NB4 (cell line): ENCODE measurements around the gene FRYL.

ENCODE experiments used
- DNase-seq: peaks from one replicate; pipeline ENCODE4 v3.0.0; 2010; ENCODE audit warnings: low read depth
- H3K4me3 ChIP-seq: one replicate; pipeline ENCODE4 v1.5.1; 2011; ENCODE audit warnings: mild to moderate bottlenecking, low read depth, low read length, moderate library complexity
- MYC ChIP-seq: IDR thresholded peaks from 2 replicates; pipeline ENCODE4 v1.6.1; 2011; ENCODE audit warnings: low read depth, low read length
- POLR2A ChIP-seq: IDR thresholded peaks from 2 replicates; pipeline ENCODE4 v1.6.1; 2011; ENCODE audit warnings: mild to moderate bottlenecking; ENCODE audit not compliant: insufficient read length; ENCODE audit errors: extremely low read depth
- TF ChIP-seq, protein P1 (sequence below): IDR thresholded peaks from 2 replicates; pipeline ENCODE4 v1.6.1; 2011; ENCODE audit warnings: low read depth, low read length
- TF ChIP-seq, protein P2 (sequence below): IDR thresholded peaks from one replicate; pipeline ENCODE4 v1.5.1; 2012; ENCODE audit warnings: low read depth, low read length

Gene FRYL

DNA sequence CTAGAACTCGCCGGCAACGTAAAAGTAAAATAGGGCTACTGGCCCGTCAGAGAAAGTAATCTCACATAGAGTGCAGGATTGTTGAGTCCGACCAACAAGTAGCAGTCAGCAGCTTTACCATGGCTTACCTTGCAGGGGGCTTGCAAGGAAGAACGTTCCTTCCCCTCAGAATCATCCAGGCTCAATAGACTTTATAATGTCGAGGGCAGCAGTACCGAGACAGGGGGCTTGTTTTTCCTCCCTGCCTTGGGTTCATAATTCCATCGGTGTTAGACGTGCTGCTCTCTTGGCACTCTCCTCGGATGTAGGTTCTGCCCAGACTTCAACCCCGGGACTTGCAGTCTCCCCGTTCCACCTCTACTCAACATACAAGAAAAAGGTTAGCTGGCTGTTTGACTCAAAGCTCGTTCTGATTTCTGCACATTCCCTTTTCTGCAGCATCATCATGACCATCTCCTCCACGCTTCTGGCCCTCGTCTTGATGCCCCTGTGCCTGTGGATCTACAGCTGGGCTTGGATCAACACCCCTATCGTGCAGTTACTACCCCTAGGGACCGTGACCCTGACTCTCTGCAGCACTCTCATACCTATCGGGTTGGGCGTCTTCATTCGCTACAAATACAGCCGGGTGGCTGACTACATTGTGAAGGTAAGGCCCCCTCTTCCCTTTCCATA, 295.4 kb downstream of the FRYL start:
- no peak for DNase-seq
- no peak overlapping the region for H3K4me3 ChIP-seq
- TF ChIP-seq, protein P1, sequence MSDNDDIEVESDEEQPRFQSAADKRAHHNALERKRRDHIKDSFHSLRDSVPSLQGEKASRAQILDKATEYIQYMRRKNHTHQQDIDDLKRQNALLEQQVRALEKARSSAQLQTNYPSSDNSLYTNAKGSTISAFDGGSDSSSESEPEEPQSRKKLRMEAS, result no peak
- TF ChIP-seq, protein P2, sequence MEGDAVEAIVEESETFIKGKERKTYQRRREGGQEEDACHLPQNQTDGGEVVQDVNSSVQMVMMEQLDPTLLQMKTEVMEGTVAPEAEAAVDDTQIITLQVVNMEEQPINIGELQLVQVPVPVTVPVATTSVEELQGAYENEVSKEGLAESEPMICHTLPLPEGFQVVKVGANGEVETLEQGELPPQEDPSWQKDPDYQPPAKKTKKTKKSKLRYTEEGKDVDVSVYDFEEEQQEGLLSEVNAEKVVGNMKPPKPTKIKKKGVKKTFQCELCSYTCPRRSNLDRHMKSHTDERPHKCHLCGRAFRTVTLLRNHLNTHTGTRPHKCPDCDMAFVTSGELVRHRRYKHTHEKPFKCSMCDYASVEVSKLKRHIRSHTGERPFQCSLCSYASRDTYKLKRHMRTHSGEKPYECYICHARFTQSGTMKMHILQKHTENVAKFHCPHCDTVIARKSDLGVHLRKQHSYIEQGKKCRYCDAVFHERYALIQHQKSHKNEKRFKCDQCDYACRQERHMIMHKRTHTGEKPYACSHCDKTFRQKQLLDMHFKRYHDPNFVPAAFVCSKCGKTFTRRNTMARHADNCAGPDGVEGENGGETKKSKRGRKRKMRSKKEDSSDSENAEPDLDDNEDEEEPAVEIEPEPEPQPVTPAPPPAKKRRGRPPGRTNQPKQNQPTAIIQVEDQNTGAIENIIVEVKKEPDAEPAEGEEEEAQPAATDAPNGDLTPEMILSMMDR, result no peak
- no peak for TF ChIP-seq MYC
- no peak for TF ChIP-seq POLR2A

DNA sequence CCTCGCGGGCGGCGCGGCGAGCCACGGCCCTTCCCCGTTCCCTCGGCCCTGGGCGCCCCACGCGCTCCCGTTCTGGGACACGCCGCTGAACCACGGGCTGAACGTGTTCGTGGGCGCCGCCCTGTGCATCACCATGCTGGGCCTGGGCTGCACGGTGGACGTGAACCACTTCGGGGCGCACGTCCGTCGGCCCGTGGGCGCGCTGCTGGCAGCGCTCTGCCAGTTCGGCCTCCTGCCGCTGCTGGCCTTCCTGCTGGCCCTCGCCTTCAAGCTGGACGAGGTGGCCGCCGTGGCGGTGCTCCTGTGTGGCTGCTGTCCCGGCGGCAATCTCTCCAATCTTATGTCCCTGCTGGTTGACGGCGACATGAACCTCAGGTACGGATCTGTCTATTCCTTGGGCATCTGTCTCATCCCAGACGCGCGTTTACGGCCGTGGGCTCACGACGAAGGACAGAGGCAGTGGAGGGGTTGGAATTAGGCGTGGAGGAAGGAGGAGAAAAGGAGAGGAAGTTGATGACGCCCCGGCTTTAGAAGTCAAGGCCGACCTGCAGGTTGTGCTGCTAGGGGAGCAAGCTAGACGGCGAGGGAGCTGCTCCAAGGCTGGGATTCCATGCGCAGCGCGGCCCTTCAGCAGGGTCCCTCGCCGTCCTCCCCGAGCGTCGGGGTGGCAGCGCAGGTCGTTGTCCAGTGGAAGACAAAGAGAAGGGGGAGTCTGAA, 296.1 kb downstream of the FRYL start:
- DNase-seq, result no peak
- no peak overlapping the region for H3K4me3 ChIP-seq
- TF ChIP-seq, protein P2, result no peak
- no peak for TF ChIP-seq MYC
- TF ChIP-seq, protein P1, result no peak
- TF ChIP-seq POLR2A, result no peak

DNA sequence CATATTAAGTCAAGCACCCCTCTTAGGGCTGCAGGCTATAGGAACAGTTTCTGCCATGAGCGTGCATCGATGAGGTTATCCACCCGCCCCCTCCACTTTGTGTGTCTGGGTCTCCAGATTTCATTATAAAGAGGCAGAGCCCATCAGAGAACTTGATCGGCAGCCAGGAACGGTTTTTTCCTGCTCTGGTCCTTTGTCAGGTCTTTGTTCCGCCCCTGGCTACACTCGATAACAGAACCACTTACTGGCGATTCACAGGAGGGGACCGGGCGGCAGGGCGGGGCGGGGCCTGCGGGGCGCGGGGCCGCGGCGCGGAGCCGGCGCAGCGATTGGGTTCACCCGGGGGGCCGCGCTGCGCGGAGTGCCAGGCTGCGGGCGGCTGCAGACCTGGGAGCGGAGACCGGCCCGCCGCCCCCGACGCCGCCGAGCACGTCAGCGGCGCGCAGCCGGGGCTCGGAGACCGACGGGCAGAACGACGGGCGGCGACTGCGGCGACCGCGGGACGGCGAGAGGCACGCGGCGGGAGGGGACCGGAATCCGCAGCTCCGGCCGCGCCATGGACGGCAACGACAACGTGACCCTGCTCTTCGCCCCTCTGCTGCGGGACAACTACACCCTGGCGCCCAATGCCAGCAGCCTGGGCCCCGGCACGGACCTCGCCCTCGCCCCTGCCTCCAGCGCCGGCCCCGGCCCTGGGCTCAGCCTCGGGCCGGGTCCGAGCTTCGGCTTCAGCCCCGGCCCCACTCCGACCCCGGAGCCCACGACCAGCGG, 296.9 kb downstream of the FRYL start, which contains the start of gene SLC10A4:
Gene SLC10A4, plus strand, starts transcription at position 338 of the 771 bp plus-strand sequence. Its CDS starts 219 bp downstream, at position 557.
- peak; percentile 48 for DNase-seq
- H3K4me3 ChIP-seq, result peak within 1 kb of the TSS; percentile 46
- TF ChIP-seq, protein P1, result no peak
- TF ChIP-seq, protein P2, result no peak
- TF ChIP-seq POLR2A (no peak), MYC (no peak)

DNA sequence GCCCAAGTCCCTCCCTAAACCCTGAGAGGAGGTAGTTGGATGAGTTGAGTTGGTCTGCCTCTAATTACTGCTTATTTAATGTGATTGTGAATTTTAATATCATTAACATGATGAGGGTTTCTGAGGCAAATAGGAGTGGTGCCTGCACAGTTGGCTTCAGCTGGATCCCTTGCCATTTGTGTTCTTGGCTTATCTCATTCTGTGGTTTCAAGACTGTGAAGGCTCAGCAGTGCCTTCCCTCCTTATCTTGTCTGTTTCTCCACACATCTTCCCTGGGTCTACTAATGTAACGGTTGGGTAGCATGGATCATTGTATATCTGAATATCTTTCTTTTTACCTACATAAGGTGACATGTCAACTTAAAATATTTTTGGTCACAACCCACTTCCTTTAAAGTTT, 298.5 kb downstream of the FRYL start:
- TF ChIP-seq POLR2A (no peak), MYC (no peak)
- TF ChIP-seq, protein P2, result no peak
- TF ChIP-seq, protein P1, result no peak
- H3K4me3 ChIP-seq, result no peak overlapping the region
- no peak for DNase-seq

DNA sequence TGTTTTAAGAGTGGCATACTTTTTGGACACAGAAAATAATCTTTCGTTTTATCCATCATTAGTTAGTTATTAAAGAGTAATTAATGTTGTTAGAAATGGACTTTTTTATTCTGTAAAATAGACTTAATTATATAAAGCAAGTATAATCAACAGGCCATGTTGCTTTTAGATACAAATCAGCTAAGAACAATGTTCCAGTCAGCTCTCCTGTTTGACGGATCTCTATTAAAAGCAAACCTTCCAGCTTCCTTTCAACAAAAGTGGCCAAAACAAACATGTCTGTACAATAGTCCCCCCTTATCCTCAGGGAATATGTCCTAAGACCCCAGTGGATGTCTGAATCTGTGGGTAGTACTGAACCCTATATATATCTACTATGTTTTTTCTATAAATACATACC, 301.8 kb downstream of the FRYL start:
- DNase-seq, result no peak
- H3K4me3 ChIP-seq, result no peak overlapping the region
- TF ChIP-seq, protein P1, result no peak
- TF ChIP-seq MYC (no peak), POLR2A (no peak)
- TF ChIP-seq, protein P2, result no peak
